H1 (cell line): ENCODE measurements around the gene SRMS. TPM values are rescaled to one million over a fixed set of nuclear protein-coding genes. Genes with fewer than 3 reads are reported as not detected.

Source experiments
- CTBP2 ChIP-seq: IDR thresholded peaks from 2 replicates; pipeline ENCODE4 v1.7.0; 2011; ENCODE audit warnings: borderline replicate concordance, mild to moderate bottlenecking, moderate library complexity, mixed read lengths, low read length; ENCODE audit not compliant: insufficient read depth, insufficient read length
- RFX5 ChIP-seq: IDR thresholded peaks from 2 replicates; pipeline ENCODE4 v1.6.1; 2011; ENCODE audit warnings: low read depth, low read length, improper control_type of control experiment, borderline replicate concordance
- RXRA ChIP-seq: IDR thresholded peaks from 2 replicates; pipeline ENCODE4 v1.6.1; 2011; ENCODE audit warnings: low read depth, mild to moderate bottlenecking, low read length, moderate library complexity; ENCODE audit not compliant: insufficient read depth
- polyA plus RNA-seq, 7 experiments: library from polyadenylated mRNA; depleted of rRNA in 3 of 7; stranded (reverse) in 5 of 7; unstranded in 2 of 7; fragments of >200 nt in 5 of 7; fragments of 200-250 nt in 2 of 7; gene quantifications; 1 replicate in 5 of 7; 2 replicates in 1 of 7; 4 replicates in 1 of 7; pipeline versions ENCODE4 v1.2.1 to v1.2.3, GENCODE V29; 2011 to 2013; ENCODE audit warnings: missing spikeins in 2 of 7, mixed read lengths in 2 of 7
- total RNA-seq: library from RNA; stranded (reverse); fragmentation: NEBNext Ultra II Directional; extraction: Animal tissue kit (Norgen Biotek cat#: 25700); gene quantifications from 2 replicates; pipeline ENCODE4 v1.2.1, GENCODE V29; 2021
- TF ChIP-seq, protein P1 (sequence below): fragments of 300-600 bp; sonication (generic); IDR thresholded peaks from 2 replicates; pipeline ENCODE4 v1.7.1; 2012; ENCODE audit warnings: low read length, moderate library complexity, mild to moderate bottlenecking, inconsistent platforms; ENCODE audit not compliant: insufficient replicate concordance
- TF ChIP-seq, protein P2 (sequence below): IDR thresholded peaks from 2 replicates; pipeline ENCODE4 v1.6.1; 2012; ENCODE audit warnings: low read length, inconsistent platforms

Gene SRMS
- total and polyA plus RNA-seq, 2 of the 8 experiments (the other 6 are each of a cell fraction or from before 2014, with no cell fraction given): 0.39 to 0.76 TPM

DNA sequence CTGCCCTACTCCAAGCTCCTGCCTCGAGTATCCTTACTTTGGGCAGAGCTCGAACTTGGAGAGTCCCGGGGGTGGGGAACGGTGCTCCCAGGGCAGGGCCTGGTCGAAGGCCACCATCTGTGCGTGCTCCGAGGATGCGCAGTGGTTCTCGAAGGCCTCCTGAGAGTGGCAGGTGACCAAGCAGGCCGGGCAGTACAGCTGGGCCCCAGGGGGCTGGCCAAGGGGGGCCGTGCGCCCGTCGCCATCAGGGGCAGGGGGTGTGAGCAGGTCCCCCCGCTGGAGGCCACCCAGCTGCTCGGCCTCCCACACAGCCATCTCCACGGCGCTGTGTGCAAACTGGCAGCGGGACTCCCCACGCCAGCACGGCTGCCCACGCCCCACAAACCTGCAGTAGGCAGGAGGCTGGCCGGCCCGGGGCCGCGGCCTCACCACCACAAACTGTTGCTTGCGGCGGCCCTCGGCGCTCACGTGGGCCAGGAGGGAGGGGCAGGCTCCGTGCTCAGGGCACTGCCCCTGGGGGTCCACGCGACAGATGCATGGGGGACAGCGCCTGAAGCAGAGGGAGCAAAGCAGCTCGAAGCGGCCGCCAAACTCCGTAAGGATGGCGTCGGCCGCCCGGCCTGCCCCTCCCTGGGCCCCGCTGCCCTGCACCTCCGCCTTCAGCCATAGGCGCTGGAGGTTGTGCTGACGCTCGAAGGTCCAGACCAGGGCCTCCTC, 24.7 kb upstream of the SRMS start (continued):
- TF ChIP-seq, protein P1, sequence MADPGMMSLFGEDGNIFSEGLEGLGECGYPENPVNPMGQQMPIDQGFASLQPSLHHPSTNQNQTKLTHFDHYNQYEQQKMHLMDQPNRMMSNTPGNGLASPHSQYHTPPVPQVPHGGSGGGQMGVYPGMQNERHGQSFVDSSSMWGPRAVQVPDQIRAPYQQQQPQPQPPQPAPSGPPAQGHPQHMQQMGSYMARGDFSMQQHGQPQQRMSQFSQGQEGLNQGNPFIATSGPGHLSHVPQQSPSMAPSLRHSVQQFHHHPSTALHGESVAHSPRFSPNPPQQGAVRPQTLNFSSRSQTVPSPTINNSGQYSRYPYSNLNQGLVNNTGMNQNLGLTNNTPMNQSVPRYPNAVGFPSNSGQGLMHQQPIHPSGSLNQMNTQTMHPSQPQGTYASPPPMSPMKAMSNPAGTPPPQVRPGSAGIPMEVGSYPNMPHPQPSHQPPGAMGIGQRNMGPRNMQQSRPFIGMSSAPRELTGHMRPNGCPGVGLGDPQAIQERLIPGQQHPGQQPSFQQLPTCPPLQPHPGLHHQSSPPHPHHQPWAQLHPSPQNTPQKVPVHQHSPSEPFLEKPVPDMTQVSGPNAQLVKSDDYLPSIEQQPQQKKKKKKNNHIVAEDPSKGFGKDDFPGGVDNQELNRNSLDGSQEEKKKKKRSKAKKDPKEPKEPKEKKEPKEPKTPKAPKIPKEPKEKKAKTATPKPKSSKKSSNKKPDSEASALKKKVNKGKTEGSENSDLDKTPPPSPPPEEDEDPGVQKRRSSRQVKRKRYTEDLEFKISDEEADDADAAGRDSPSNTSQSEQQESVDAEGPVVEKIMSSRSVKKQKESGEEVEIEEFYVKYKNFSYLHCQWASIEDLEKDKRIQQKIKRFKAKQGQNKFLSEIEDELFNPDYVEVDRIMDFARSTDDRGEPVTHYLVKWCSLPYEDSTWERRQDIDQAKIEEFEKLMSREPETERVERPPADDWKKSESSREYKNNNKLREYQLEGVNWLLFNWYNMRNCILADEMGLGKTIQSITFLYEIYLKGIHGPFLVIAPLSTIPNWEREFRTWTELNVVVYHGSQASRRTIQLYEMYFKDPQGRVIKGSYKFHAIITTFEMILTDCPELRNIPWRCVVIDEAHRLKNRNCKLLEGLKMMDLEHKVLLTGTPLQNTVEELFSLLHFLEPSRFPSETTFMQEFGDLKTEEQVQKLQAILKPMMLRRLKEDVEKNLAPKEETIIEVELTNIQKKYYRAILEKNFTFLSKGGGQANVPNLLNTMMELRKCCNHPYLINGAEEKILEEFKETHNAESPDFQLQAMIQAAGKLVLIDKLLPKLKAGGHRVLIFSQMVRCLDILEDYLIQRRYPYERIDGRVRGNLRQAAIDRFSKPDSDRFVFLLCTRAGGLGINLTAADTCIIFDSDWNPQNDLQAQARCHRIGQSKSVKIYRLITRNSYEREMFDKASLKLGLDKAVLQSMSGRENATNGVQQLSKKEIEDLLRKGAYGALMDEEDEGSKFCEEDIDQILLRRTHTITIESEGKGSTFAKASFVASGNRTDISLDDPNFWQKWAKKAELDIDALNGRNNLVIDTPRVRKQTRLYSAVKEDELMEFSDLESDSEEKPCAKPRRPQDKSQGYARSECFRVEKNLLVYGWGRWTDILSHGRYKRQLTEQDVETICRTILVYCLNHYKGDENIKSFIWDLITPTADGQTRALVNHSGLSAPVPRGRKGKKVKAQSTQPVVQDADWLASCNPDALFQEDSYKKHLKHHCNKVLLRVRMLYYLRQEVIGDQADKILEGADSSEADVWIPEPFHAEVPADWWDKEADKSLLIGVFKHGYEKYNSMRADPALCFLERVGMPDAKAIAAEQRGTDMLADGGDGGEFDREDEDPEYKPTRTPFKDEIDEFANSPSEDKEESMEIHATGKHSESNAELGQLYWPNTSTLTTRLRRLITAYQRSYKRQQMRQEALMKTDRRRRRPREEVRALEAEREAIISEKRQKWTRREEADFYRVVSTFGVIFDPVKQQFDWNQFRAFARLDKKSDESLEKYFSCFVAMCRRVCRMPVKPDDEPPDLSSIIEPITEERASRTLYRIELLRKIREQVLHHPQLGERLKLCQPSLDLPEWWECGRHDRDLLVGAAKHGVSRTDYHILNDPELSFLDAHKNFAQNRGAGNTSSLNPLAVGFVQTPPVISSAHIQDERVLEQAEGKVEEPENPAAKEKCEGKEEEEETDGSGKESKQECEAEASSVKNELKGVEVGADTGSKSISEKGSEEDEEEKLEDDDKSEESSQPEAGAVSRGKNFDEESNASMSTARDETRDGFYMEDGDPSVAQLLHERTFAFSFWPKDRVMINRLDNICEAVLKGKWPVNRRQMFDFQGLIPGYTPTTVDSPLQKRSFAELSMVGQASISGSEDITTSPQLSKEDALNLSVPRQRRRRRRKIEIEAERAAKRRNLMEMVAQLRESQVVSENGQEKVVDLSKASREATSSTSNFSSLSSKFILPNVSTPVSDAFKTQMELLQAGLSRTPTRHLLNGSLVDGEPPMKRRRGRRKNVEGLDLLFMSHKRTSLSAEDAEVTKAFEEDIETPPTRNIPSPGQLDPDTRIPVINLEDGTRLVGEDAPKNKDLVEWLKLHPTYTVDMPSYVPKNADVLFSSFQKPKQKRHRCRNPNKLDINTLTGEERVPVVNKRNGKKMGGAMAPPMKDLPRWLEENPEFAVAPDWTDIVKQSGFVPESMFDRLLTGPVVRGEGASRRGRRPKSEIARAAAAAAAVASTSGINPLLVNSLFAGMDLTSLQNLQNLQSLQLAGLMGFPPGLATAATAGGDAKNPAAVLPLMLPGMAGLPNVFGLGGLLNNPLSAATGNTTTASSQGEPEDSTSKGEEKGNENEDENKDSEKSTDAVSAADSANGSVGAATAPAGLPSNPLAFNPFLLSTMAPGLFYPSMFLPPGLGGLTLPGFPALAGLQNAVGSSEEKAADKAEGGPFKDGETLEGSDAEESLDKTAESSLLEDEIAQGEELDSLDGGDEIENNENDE: no peak
- TF ChIP-seq, protein P2, sequence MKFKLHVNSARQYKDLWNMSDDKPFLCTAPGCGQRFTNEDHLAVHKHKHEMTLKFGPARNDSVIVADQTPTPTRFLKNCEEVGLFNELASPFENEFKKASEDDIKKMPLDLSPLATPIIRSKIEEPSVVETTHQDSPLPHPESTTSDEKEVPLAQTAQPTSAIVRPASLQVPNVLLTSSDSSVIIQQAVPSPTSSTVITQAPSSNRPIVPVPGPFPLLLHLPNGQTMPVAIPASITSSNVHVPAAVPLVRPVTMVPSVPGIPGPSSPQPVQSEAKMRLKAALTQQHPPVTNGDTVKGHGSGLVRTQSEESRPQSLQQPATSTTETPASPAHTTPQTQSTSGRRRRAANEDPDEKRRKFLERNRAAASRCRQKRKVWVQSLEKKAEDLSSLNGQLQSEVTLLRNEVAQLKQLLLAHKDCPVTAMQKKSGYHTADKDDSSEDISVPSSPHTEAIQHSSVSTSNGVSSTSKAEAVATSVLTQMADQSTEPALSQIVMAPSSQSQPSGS: no peak
- TF ChIP-seq RXRA (no peak), CTBP2 (no peak), RFX5 (no peak)
